ENCODE measurements around the gene SERPINB10. TPM values are rescaled to one million over a fixed set of nuclear protein-coding genes. Genes with fewer than 3 reads are reported as not detected.

SERPINB10 gene, protein sequence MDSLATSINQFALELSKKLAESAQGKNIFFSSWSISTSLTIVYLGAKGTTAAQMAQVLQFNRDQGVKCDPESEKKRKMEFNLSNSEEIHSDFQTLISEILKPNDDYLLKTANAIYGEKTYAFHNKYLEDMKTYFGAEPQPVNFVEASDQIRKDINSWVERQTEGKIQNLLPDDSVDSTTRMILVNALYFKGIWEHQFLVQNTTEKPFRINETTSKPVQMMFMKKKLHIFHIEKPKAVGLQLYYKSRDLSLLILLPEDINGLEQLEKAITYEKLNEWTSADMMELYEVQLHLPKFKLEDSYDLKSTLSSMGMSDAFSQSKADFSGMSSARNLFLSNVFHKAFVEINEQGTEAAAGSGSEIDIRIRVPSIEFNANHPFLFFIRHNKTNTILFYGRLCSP
- not detected in 2 replicates for total RNA-seq (2014; rRNA removed; shearing (Covaris generic); ENCODE audit: low replicate concordance)

DNA sequence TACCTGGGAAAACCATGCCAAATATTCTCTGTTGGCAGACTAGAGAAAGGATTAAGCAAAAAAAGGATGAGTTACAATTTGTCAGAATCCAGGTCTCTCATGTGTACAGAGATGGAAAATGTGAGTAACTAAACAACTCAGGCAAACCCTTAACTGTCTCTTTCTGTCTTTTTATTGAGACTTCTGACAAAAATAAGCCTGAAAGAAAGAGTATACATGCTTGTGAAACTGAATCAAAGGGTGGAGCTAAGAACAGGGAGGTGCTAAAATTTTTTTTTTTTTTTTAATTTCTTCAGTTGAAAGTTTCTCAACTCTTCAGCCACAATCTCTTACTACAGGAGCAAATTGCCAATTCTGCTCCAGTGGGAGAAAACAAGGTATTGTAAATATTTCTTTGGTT, at the start of gene SERPINB10:
TSS of gene SERPINB10 (plus strand) at position 295 of the 400 bp plus-strand sequence. CDS start 7,553 bp downstream, outside the sequence.
- Histone ChIP-seq H3K27me3 (no peaks in the 10 kb centered on the region), H3K36me3 (no peaks in the 10 kb centered on the region), H3K4me3 (no peak within 1 kb of the TSS), H3K9me3 (no peaks in the 10 kb centered on the region)
- no peak for DNase-seq

DNA sequence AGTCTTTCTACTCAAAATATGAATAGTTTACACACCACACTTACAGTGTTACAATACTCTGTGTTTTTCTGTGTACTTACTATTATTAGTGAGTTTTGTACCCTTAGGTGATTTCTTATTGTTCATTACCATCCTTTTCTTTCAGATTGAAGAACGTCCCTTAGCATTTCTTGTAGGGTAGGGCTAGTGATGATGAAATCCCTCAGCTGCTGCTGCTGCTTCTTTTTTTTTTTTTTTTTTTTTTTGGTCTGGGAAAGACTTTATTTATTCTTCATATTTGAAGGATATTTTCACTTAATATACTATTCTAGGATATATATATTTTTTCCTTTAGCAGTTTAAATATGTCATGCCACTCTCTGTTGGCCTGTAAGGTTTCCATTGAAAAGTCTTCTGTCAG, 49.3 kb upstream of the SERPINB10 start:
- H3K4me3 ChIP-seq: no peak overlapping the region
- DNase-seq: no peak
- no peaks in the 10 kb centered on the region for H3K36me3 ChIP-seq
- H3K27me3 ChIP-seq: no peaks in the 10 kb centered on the region
- H3K9me3 ChIP-seq: no peaks in the 10 kb centered on the region

DNA sequence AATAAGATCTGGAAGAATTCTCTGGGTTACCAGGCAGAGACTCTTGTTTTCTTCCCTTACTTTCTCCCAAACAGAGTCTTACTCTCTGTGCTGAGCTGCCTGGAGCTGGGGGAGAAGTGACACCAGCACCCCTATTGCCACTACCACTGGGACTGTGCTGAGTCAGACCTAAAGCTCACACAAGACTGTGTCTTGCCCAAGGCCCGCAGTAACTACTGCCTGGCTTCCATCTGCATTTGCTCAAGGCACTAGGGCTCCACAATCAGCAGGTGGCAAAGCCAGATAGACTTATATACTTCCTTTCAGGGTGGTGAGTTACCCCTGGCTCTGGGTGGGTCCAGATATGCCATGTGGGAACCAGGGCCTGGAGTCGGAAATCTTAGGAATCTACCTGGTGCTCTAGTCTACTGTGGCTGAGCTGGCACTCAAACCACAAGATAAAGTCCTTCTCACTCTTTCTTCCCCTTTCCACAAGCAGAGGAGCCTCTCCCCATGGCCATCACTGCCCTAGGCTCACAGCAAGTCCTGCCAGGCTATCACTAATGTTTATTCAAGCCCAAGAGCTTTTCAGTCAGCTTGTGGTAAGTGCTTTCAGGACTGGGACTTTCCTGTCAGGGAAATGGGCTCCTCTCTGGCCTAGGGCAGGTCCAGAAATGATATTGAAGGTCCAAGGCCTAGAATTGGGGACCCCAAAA, 47.8 kb upstream of the SERPINB10 start:
- H3K9me3 ChIP-seq: no peaks in the 10 kb centered on the region

DNA sequence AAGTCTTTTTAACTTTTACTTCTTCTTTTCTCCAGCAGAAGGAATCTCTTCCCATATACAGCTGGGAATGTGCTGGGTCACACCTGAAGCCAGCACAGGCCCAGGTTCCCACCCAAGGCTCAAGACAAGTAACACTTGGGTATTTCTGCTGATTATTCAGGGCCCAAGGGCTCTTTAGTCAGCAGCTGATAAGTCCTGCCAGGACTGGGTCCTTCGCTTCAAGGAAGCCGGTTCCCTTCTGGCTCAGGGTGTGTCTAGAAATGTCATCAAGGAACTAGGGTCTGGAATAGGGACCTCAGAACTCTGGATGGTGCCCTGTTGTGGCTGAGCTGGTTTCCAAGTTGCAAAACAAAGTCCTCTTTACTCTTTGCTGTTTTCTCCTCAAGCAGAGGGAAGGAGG, 47.2 kb upstream of the SERPINB10 start:
- no peaks in the 10 kb centered on the region for H3K36me3 ChIP-seq

More for the DNA sequence above, 47.8 kb upstream of the SERPINB10 start:
- no peaks in the 10 kb centered on the region for H3K36me3 ChIP-seq
- H3K4me3 ChIP-seq: no peak overlapping the region
- DNase-seq: no peak
- H3K27me3 ChIP-seq: no peaks in the 10 kb centered on the region

DNA sequence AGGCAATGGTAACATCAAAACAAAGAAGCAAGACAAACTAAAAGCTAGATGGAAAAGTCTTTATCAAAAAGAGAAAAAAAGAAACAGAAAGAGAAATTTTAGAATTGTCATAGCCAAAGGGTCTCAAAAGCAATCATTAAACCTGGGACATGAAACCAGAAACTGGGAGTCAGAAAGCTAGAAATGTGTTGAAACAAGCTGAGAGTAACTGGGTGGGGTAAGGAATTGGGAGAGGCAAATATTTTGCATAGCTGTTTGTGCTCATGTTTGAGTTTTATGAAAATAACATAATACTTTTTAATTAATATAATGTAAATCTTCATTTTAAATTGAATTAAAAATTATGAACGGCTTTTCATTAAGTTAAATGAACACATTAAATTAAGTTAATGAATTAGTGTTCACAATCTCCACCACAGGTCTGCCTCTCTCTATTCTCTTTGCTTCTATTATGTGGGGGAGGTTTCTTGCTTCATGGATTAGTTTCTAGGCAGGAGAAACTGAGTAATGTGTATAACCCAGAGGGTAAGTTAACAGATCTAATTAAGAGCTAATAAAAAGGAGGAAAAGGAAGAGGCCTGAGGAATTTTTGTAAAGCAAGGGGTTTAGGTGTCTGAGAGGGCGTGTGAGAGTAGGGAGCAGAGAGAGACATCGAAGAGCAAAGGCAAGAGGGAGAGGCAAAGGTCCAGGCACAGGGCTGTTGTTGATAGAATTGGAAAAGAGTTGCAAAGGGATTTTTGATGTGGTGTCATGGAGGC, 40.2 kb upstream of the SERPINB10 start:
- Histone ChIP-seq H3K9me3 (no peaks in the 10 kb centered on the region), H3K36me3 (no peaks in the 10 kb centered on the region), H3K27me3 (no peaks in the 10 kb centered on the region), H3K4me3 (no peak overlapping the region)
- no peak for DNase-seq

More for the DNA sequence above, 47.2 kb upstream of the SERPINB10 start:
- H3K4me3 ChIP-seq: no peak overlapping the region
- no peak for DNase-seq
- H3K9me3 ChIP-seq: no peaks in the 10 kb centered on the region
- H3K27me3 ChIP-seq: no peaks in the 10 kb centered on the region

DNA sequence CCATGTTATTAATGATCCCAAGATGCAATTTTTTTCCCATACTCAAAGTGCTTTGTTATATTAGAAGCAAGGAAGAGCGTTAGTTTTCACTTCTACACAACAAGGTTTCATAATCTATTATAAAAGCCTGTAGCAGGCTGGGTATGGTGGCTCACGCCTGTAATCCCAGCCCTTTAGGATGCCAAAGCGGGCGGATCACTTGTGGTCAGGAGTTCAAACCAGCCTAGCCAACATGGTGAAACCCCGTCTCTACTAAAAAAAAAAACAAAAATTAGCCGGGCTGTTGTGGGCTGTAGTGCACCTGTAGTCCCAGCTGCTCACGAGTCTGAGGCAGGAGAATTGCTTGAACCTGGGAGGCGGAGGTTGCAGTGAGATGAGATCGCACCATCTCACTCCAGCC, 39.2 kb upstream of the SERPINB10 start:
- Histone ChIP-seq H3K9me3 (no peaks in the 10 kb centered on the region), H3K4me3 (no peak overlapping the region), H3K36me3 (no peaks in the 10 kb centered on the region)

DNA sequence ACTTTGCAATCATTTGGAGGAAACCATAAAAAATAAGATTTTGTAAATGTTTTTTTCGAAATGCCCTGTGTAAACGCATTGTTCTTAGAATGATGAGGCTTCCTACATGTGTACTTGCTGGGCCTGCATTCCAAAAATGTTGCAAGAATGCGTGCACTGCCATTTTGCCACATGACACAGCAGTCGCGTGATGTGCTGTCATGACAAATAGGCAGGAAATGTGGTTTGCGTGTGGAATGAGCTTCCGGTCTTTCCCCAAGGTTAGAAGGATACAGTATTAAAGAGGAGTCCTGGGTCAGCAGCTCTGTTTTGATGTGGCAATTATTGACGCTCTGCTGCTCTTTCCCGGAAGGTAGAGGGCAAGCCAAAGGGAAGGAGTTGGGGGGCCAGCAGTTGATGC, 38.4 kb upstream of the SERPINB10 start:
- peak; percentile 56 for DNase-seq
- H3K4me3 ChIP-seq: no peak overlapping the region
- H3K36me3 ChIP-seq: no peaks in the 10 kb centered on the region
- no peaks in the 10 kb centered on the region for H3K9me3 ChIP-seq
- H3K27me3 ChIP-seq: no peaks in the 10 kb centered on the region

More for the DNA sequence above, 39.2 kb upstream of the SERPINB10 start:
- no peak for DNase-seq
- H3K27me3 ChIP-seq: no peaks in the 10 kb centered on the region

DNA sequence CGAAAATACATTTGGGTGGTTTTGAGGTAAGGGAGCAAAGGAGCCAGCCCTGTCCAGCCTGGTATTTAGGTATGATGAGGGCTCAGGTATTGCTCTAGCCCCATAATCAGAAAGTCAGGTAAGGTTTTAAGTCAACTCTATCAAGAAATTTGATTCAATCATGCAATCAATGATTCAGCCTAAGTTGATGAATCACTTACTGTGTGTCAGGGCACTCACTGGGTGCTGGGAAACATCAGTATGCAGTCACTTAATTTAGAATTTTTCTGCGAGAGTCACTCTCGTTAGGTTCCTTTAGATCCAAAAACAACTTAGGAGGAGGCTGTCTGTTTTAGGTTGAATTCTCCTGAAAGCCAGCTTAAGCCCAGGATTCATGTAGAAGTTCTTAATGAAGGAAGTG, 37.9 kb upstream of the SERPINB10 start:
- peak; percentile 1 for DNase-seq
- Histone ChIP-seq H3K36me3 (no peaks in the 10 kb centered on the region), H3K9me3 (no peaks in the 10 kb centered on the region), H3K4me3 (no peak overlapping the region), H3K27me3 (no peaks in the 10 kb centered on the region)

DNA sequence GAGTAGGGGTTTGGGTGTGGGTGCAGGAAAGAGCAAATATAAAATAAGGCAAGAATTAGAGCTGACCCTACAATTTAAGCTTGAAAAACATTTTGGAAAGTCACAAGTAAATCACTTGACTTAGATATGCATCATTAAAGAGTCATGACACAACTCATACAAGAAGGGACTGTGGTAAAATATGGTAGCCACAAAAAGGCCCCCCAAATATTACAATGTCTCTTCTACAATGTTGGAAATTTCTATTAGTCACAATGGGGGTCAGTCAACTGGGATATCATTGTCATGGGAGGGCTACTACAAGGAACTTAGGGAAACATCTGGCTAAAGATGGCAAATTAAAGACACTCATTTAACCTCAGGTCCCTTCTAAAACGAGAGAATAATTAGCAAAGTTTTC, 35.9 kb upstream of the SERPINB10 start:
- H3K9me3 ChIP-seq: no peaks in the 10 kb centered on the region
- H3K36me3 ChIP-seq: no peaks in the 10 kb centered on the region
- H3K4me3 ChIP-seq: no peak overlapping the region
- H3K27me3 ChIP-seq: no peaks in the 10 kb centered on the region
- DNase-seq: no peak

DNA sequence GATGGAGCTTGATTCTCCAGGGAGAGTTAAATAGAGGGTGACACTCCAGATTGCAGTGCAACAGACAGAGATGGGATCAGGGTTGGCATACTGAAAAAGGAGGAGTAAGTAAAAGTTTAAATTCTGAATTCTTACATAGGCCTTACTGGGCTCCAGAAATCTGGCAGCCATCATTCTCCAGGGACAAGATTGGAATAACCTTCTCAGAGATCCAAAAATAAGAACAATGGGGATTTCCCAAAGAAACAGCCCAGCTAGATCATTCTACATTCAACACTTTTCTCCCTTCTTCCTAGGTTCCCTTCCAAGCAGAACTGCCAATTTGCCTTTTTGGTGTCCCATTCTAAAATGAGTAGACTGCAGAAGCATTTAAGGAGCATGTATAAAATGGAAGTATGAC, 35.2 kb upstream of the SERPINB10 start:
- no peaks in the 10 kb centered on the region for H3K27me3 ChIP-seq
- no peaks in the 10 kb centered on the region for H3K9me3 ChIP-seq
- H3K36me3 ChIP-seq: no peaks in the 10 kb centered on the region
- DNase-seq: no peak
- no peak overlapping the region for H3K4me3 ChIP-seq

DNA sequence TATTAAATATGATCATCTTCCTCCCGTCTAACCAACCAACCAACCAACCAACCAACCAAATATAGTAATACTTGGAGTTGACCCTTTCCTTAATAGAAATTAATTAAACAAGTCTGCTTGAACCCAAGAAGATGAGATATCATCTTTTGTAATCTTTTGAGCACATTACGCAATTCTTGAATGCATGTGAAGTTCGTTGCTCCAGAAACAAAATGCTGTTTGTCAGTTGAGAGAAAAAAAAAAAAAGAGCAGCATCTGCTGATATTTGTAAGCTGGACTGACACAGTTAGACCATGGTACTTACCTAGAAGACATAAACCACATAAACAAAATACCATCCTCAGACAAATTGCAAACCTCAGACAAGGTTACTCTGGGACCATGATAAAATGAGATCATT, 29.4 kb upstream of the SERPINB10 start:
- DNase-seq: no peak
- Histone ChIP-seq H3K9me3 (no peaks in the 10 kb centered on the region), H3K27me3 (no peaks in the 10 kb centered on the region), H3K36me3 (no peaks in the 10 kb centered on the region), H3K4me3 (no peak overlapping the region)

DNA sequence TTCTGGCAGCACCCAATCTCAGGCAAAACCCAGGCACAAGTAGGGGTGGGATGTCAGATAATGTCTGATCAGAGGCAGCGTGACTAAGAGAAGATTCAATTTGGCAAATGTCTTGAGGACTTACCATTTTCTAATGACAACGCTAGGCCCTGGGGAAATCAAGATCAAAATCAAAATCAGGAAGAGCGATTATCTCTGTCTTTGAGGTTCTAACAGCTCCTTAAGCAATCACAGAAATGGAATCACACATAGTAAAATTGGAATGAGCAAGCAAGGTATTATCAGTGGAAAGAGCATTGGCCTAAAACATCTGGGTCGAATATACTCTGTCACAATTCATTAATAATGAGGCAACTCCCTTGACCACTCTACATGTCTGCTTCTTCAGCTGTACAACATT, 28.8 kb upstream of the SERPINB10 start:
- no peak for DNase-seq
- no peak overlapping the region for H3K4me3 ChIP-seq

DNA sequence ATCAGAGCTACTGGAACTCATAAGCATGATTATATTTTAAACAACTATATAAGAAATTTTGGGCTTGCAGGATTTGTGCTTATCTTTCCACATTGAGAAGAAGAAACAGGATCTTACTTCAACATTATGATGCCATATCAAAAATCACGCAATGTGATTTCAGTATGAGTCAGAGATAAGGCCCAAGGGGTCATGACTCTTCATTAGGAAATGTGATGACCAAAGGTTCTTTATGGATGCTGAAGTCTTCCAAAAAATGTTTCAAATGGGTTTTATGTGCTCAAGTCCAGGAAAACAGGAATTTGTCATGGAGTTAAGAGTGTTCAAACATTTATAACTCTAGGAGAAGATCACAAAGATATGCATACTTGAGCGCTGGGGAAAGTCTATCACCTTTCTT, 28.0 kb upstream of the SERPINB10 start:
- no peak for DNase-seq
- Histone ChIP-seq H3K9me3 (no peaks in the 10 kb centered on the region), H3K36me3 (no peaks in the 10 kb centered on the region), H3K27me3 (no peaks in the 10 kb centered on the region), H3K4me3 (no peak overlapping the region)

More for the DNA sequence above, 28.8 kb upstream of the SERPINB10 start:
- Histone ChIP-seq H3K27me3 (no peaks in the 10 kb centered on the region), H3K36me3 (no peaks in the 10 kb centered on the region), H3K9me3 (no peaks in the 10 kb centered on the region)

DNA sequence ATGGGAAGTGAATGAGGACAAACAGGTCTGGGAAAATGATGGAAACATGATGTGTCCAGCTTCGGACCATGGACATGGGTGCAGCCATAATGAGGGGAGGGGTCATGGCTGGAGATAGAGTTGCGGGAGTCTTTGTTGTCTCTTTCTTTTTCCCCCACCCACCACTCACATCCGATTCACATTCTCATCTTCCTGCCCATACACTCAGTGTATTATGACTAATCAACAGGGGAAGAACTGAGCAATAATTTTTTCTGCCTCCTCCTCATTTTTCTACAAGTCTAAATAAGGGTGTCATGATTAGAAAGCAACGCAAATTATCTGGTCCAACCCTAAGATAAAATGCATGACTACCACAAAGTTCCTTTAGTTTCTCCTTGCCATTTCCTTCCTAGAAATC, 25.9 kb upstream of the SERPINB10 start:
- H3K9me3 ChIP-seq: no peaks in the 10 kb centered on the region
- H3K4me3 ChIP-seq: no peak overlapping the region
- H3K27me3 ChIP-seq: no peaks in the 10 kb centered on the region
- no peak for DNase-seq
- H3K36me3 ChIP-seq: no peaks in the 10 kb centered on the region

DNA sequence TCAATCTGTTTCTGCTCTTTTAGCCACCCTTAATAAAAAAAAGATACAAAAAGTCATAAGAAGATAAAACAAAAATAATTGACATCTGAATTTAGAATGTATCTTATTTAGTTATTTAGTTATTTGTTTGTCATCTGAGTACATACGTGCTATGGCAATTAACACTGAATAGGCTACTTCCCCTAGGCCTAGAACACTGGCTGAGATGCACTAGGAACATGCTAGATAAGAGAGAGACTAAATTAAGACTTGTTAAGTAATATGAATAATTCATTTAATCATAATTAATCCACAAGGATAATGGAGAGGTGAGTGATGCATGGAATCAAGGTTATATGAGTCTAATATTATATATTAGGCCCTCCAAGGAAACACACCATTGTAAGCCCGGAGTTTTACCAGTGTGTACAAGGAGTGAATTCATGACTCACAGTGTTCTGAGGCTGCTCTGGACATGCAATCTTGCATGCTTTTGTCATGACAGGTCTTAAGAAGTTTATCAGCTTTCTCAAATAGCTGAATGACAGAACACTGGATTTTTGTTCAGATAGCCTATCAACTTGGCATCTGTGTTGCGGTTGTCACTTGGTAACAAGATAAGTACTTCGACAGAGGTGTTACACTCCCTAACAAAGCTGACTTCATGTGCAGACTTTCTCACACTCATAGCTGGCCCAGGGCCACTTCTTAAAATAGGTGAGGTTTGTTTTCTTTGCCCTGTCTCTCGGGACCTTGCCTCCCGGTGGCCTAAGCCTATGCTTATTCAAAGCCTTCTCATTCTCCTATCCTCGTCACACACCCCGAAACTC, 25.2 kb upstream of the SERPINB10 start:
- no peaks in the 10 kb centered on the region for H3K9me3 ChIP-seq
- H3K27me3 ChIP-seq: no peaks in the 10 kb centered on the region
- H3K4me3 ChIP-seq: no peak overlapping the region
- no peaks in the 10 kb centered on the region for H3K36me3 ChIP-seq
- no peak for DNase-seq

DNA sequence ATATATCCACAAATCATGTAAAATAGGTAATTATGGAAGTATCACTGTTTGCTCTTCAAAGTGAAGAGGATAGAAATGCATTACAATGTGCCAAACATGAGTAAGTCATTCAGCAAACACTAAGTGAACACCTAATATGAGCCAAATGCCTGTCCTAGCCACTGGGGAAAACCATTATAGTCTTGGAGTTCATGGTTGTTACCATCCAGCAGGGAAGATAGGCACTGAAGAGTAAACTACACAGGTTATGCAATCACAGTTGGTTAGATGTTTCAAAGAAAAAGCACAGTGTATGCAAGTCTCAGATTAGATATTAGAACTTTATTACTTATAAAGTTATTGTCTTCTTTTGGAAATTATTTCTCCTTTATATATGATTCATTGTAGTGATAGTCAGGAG, 24.1 kb upstream of the SERPINB10 start:
- Histone ChIP-seq H3K4me3 (no peak overlapping the region), H3K27me3 (no peaks in the 10 kb centered on the region), H3K9me3 (no peaks in the 10 kb centered on the region), H3K36me3 (no peaks in the 10 kb centered on the region)
- DNase-seq: no peak
